ENCODE measurements around the gene GRB10. TPM values are rescaled to one million over a fixed set of nuclear protein-coding genes. Genes with fewer than 3 reads are reported as not detected.

GRB10 gene
- total and polyA plus RNA-seq, 4 donors = 10.7 to 53.1 (median 17.5) TPM

DNA sequence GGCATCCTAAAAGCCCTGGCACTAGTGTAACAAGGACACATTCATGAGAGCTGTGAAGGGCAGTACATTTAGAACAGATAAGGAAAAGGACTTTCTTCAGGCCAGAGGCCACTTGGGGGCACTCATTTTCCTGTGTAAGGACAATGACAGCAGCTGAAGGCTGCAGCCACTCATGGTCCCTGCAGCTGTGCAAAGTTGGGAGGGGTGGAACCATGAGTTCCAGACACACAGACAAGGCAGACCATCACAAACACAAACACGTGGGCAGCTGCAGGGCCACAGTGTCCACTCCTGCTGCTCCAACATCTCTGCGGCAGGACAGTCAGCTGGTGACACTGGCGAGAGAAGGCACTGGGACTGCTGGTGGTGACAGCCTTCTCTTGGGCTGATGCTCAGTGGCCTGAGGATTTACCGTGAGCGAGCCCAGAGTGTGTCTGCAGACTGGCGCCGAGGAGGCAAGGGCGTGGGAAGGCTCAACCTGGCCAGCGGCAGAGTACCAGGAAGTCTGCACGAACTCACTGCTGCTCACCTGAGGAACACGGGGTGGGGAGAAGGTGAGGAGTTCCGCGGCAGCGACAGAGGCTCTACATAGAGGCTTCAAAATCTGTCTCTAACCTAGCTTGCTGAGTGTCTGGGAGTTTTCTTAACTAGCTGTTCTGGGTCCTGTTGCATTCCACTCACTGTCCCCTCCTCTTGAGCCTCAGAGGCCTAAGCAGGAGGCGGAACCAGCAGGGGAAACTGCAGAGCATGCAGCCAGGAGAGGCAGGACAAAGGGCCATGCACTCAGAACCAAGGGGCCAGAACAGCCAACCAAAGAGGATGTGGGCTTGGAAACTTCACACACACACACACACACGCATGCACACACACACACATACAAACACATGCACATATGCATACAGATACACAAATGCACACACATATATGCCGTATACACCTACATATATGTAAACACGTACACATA, 141.0 kb downstream of the GRB10 start:
- peaks cover 0 to 10% (median 2%) of the 10 kb centered on the region in 4 donors for H3K36me3 ChIP-seq (ENCODE audit: control insufficient read depth in 4 of 4, insufficient read depth in 3 of 4, low read depth in 1 of 4, low read length in 3 of 4)
- peak; percentile 35 for DNase-seq (ENCODE audit: low spot score)
- H3K4me3 ChIP-seq (ENCODE audit: low read depth in 1 of 3, low read length in 3 of 3) = no peak overlapping the region
- no peaks in the 10 kb centered on the region for H3K9me3 ChIP-seq (ENCODE audit: control insufficient read depth in 4 of 4, low read length in 3 of 4)
- H3K9ac ChIP-seq (ENCODE audit: low read depth in 1 of 2, low read length in 2 of 2) = no peak overlapping the region
- TF ChIP-seq, protein P1, sequence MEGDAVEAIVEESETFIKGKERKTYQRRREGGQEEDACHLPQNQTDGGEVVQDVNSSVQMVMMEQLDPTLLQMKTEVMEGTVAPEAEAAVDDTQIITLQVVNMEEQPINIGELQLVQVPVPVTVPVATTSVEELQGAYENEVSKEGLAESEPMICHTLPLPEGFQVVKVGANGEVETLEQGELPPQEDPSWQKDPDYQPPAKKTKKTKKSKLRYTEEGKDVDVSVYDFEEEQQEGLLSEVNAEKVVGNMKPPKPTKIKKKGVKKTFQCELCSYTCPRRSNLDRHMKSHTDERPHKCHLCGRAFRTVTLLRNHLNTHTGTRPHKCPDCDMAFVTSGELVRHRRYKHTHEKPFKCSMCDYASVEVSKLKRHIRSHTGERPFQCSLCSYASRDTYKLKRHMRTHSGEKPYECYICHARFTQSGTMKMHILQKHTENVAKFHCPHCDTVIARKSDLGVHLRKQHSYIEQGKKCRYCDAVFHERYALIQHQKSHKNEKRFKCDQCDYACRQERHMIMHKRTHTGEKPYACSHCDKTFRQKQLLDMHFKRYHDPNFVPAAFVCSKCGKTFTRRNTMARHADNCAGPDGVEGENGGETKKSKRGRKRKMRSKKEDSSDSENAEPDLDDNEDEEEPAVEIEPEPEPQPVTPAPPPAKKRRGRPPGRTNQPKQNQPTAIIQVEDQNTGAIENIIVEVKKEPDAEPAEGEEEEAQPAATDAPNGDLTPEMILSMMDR (IDR thresholded peaks at IDR 0.05; ENCODE audit: low read depth, low read length, missing input control) = peak; percentile 13
- TF ChIP-seq NR2F2 (IDR thresholded peaks at IDR 0.05) (peak; percentile 71), RAD21 (IDR thresholded peaks at IDR 0.05) (peak; percentile 59 to 66), EGR1 (IDR thresholded peaks at IDR 0.05; ENCODE audit: low read depth in 2 of 2) (no peak)
- no peaks in the 10 kb centered on the region for H3K27me3 ChIP-seq (ENCODE audit: control insufficient read depth in 4 of 4, insufficient read depth in 4 of 4, low read length in 3 of 4)
- 85% methylated on average over 18 of the region's 18 CpGs for WGBS
- H3K4me1 ChIP-seq (ENCODE audit: control insufficient read depth in 4 of 4, insufficient read depth in 4 of 4, low read length in 3 of 4) = peaks cover 0 to 7% (median 1%) of the 10 kb centered on the region in 4 donors
- H3K27ac ChIP-seq (ENCODE audit: low read depth in 1 of 2, low read length in 2 of 2) = no peak overlapping the region

DNA sequence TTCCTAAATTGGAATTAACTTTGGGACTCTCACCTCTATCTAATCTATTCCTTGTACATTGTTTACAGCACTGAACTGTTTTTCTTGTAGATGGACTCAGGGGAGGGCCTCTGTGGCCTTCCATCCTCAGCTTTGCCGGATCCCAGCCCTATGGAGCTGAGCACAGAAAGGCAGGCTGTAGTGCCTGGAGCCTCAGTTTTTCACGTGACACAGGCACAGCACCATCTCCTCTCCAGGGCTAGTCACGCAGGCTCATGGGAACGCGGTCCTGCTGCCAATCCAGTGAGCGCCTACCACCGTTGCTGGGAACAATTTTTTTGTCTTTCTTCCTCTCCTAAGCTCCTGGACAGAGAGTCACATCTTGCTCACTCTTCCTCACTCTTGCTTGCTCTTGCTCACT, 141.9 kb downstream of the GRB10 start:
- TF ChIP-seq, protein P2, sequence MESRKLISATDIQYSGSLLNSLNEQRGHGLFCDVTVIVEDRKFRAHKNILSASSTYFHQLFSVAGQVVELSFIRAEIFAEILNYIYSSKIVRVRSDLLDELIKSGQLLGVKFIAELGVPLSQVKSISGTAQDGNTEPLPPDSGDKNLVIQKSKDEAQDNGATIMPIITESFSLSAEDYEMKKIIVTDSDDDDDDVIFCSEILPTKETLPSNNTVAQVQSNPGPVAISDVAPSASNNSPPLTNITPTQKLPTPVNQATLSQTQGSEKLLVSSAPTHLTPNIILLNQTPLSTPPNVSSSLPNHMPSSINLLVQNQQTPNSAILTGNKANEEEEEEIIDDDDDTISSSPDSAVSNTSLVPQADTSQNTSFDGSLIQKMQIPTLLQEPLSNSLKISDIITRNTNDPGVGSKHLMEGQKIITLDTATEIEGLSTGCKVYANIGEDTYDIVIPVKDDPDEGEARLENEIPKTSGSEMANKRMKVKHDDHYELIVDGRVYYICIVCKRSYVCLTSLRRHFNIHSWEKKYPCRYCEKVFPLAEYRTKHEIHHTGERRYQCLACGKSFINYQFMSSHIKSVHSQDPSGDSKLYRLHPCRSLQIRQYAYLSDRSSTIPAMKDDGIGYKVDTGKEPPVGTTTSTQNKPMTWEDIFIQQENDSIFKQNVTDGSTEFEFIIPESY (IDR thresholded peaks at IDR 0.05) = no peak
- no peak for TF ChIP-seq FOXA1 (IDR thresholded peaks at IDR 0.05)
- no peak for TF ChIP-seq GABPA (IDR thresholded peaks at IDR 0.05 in 1 of 2, conservative IDR thresholded peaks at IDR 0.05 in 1 of 2)
- no peak for TF ChIP-seq HNF4A (conservative IDR thresholded peaks at IDR 0.05)
- TF ChIP-seq, protein P3, sequence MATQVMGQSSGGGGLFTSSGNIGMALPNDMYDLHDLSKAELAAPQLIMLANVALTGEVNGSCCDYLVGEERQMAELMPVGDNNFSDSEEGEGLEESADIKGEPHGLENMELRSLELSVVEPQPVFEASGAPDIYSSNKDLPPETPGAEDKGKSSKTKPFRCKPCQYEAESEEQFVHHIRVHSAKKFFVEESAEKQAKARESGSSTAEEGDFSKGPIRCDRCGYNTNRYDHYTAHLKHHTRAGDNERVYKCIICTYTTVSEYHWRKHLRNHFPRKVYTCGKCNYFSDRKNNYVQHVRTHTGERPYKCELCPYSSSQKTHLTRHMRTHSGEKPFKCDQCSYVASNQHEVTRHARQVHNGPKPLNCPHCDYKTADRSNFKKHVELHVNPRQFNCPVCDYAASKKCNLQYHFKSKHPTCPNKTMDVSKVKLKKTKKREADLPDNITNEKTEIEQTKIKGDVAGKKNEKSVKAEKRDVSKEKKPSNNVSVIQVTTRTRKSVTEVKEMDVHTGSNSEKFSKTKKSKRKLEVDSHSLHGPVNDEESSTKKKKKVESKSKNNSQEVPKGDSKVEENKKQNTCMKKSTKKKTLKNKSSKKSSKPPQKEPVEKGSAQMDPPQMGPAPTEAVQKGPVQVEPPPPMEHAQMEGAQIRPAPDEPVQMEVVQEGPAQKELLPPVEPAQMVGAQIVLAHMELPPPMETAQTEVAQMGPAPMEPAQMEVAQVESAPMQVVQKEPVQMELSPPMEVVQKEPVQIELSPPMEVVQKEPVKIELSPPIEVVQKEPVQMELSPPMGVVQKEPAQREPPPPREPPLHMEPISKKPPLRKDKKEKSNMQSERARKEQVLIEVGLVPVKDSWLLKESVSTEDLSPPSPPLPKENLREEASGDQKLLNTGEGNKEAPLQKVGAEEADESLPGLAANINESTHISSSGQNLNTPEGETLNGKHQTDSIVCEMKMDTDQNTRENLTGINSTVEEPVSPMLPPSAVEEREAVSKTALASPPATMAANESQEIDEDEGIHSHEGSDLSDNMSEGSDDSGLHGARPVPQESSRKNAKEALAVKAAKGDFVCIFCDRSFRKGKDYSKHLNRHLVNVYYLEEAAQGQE (IDR thresholded peaks at IDR 0.05) = no peak
- TF ChIP-seq RAD21 (IDR thresholded peaks at IDR 0.05) = no peak
- TF ChIP-seq JUND (IDR thresholded peaks at IDR 0.05) = no peak
- TF ChIP-seq YY1 (IDR thresholded peaks at IDR 0.05) = no peak
- TF ChIP-seq, protein P4, sequence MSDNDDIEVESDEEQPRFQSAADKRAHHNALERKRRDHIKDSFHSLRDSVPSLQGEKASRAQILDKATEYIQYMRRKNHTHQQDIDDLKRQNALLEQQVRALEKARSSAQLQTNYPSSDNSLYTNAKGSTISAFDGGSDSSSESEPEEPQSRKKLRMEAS (IDR thresholded peaks at IDR 0.05) = no peak
- peak; percentile 24 for DNase-seq (ENCODE audit: low spot score)
- no peak overlapping the region for H3K9ac ChIP-seq (ENCODE audit: low read depth in 1 of 2, low read length in 2 of 2)
- no peak overlapping the region for H3K4me3 ChIP-seq (ENCODE audit: low read depth in 1 of 3, low read length in 3 of 3)
- H3K9me3 ChIP-seq (ENCODE audit: control insufficient read depth in 4 of 4, low read length in 3 of 4) = no peaks in the 10 kb centered on the region
- H3K36me3 ChIP-seq (ENCODE audit: control insufficient read depth in 4 of 4, insufficient read depth in 3 of 4, low read depth in 1 of 4, low read length in 3 of 4) = peaks cover 0 to 10% (median 2%) of the 10 kb centered on the region in 4 donors
- H3K27me3 ChIP-seq (ENCODE audit: control insufficient read depth in 4 of 4, insufficient read depth in 4 of 4, low read length in 3 of 4) = no peaks in the 10 kb centered on the region
- 83% methylated on average over 7 of the region's 7 CpGs for whole genome bisulfite sequencing
- peaks cover 0 to 7% (median 1%) of the 10 kb centered on the region in 4 donors for H3K4me1 ChIP-seq (ENCODE audit: control insufficient read depth in 4 of 4, insufficient read depth in 4 of 4, low read length in 3 of 4)
- H3K27ac ChIP-seq (ENCODE audit: low read depth in 1 of 2, low read length in 2 of 2) = no peak overlapping the region
